Inflammatory macrophage treated with lipopolysaccharide for 4 hours (primary cell): ENCODE data around the gene ERCC1.
A peak's percentile ranks its signal among the peaks of the same experiment; 100 is the strongest.
"Not testable (repeated sequence)": the region's sequence is repeated elsewhere in the genome, so short reads cannot be mapped to it uniquely, and the experiment has no call there.

Experiments
- DNase-seq: peaks from one replicate; pipeline ENCODE4 v3.0.0-alpha.2; 2020

Gene ERCC1

DNA sequence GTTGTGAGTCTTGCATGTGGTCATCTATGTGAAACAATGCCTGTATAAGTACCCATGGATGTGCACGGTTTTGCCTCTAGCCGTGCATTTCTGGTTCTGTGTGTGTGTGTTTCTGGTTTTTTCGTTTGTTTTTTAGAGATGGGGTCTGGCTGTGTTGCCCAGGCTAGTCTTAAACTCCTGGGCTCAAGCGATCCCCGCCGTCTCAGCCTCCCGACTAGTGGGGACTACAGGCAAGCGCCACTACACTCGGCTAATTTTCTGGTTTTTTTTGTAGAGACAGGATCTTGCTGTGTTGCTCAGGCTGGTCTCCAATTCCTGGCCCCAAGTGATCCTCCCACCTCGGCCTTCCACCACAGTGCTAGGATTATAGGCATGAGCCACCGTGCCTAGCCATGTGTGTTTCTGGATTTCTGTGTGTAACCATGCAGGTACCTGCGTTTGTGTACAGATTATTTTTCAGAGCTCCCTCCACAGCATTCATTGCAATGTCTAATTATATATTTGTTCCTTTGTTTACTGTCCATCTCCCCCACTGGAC is 28.2 kb upstream of the ERCC1 start:
- no peak for DNase-seq

DNA sequence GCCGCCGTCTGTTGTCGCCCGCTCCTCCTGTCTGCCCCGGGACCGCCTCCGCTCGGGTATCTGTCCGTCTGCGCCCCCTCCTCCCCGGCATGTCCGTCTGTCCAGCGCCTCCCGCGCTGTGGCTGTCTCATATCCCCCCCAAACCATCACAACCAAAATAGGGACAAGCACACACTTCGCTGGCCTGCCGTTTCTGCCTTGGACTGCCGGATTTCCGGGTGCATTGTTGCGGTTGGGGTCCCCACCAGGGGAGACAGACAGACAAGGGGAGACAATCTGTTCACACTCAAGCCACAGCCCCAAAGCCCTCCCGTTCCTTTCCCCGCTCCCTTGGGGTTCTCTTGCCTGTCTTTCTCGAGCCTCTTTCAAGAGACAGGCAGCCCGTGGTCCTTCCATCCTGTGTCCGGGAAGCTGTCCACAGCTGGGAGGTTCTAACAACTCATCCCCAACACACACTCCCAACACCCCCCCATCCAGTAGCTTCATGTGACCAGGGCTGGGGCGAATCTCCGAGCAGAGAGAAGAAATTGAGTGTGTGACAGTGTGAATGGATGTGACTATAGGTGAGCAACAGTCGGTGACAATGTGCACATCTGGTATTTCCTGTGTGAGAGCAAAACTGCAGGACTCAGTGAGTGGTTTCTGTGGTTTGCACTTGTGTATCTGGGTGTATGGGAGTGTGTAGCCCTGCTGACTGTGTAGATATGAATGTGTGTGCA is 27.6 kb upstream of the ERCC1 start:
- DNase-seq: no peak

DNA sequence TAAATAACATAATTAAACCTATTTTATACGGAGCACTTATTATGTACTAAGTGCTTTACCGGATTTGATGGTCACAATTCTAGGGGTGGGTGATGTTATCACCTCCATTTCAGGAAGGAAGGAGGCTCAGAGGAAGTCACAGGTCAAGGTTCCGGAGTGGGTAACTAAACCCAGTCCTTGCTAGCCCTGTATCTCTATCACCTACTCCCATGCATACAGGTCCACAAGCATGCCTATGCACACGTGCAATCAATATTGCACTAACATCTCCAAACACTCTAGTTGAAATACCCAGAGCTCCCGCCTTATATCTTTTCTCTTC is 26.3 kb upstream of the ERCC1 start:
- DNase-seq: no peak

DNA sequence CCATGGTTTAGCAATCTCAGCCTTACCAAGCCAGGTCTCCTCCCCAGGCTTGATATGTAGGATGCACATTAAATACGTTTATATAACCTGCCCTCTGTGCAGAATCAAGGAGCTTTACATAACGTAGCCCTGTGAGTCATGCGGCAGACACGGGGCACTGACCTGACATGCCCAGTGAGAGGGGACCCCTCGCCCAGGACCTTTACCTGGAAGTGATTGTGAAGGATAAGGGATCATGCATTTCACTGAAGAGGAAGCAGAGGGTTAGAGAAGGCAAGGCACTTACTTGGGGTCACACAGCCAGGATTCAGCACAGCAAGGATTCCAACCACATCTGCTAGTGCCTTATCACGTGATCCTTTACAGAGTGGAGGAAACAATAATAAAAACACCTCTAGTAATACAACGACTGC is 25.2 kb upstream of the ERCC1 start:
- no peak for DNase-seq

DNA sequence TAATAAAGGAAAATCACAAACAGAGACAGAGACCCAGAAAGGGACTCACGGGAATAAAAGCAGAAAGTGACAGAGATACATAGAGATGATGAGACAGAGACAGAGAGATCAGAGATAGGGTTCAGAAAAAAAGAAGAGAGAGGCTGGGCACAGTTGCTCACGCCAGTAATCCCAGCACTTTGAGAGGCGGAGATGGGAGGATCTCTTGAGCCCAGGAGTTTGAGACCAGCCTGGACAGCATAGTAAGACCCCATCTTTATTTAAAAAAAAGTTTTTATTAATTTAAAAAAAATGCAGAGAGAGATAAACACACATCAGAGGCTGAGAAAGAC is 24.7 kb upstream of the ERCC1 start:
- no peak for DNase-seq

DNA sequence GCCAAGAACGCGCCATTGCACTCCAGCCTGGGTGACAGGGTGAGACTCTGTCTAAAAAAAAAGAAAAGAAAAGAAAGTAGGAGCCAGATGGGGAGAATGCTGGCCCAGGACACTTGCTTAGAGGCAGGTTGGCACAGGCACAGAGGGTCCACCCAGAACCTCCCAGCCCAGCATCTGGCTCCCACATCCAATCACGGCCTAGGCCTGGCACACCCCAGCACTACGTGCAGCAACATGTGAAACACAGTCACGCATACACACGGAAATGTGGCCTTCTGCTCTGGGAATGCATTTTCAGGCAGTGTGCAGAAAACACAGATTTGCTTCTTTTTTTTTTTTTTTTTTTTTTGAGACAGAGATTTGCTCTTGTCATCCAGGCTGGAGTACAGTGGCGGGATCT is 23.2 kb upstream of the ERCC1 start:
- DNase-seq: no peak

DNA sequence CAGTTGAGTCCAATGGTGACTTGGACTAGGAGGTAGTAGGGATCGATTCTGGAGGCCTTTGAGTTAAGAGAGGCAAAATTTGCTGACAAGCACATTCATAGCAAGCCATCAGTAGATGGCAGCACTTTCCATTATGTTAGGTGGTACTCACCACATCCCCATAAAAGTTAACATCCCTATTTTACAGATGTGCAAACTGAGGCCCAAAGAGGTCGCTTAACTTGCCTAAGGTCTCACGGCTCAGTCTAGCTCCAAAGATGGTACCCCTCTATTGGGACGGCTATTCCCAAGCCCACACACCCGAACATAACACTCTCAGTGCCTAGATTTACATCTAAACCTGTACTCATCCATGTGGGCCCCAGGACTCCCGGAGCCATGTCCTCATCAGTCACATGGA is 22.6 kb upstream of the ERCC1 start:
- peak; percentile 61 for DNase-seq

DNA sequence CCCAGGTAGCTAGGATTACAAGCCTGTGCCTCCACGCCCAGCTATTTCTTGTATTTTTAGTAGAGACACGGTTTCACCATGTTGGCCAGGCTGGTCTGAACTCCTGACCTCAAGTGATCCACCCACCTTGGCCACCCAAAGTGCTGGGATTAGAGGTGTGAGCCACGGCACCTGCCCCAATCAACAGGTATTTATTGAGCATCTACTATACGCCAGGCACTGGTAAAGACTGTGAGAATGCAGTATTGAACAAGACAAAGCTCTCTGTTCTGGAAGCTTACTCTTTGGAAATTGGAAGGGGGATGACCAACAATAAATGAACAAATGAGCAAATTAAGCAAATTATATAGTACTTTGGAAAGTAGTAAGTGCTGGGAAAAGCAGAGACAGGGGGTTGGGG is 21.4 kb upstream of the ERCC1 start:
- no peak for DNase-seq

DNA sequence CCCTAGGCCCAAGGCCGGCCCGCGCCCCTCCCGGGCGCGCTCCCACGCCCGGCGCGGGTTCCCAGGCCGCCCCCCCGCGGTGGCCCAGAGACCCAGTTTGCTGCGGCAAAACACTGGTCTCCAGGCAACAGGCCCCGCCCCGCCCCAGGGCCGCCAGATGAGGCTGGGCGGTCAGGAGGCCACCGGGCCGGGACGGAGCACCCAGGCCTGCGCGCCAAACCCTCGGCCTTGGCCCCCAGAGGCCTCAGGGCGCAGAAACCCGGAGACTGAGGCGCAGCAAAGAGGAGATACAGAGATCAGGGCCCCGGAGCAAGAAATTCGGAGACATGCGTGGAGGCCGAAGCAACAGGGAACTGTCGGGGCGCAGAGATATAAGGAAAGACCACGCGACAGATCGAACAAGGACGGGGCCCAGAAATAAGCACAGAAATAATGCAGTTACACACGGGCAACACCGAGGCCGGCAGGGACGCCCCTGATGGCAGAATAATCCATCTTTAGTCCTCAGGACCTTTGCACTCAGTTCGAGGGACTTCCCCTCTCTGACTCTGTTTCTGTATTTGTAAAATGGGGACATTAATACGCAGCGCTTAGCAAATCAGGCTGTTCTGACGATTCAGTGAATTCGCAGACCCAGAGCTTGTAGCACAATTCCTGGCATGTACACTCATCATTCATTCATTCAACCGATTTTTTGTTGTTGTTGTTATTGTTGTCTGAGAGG is 20.8 kb upstream of the ERCC1 start:
- peak; percentile 85 for DNase-seq

DNA sequence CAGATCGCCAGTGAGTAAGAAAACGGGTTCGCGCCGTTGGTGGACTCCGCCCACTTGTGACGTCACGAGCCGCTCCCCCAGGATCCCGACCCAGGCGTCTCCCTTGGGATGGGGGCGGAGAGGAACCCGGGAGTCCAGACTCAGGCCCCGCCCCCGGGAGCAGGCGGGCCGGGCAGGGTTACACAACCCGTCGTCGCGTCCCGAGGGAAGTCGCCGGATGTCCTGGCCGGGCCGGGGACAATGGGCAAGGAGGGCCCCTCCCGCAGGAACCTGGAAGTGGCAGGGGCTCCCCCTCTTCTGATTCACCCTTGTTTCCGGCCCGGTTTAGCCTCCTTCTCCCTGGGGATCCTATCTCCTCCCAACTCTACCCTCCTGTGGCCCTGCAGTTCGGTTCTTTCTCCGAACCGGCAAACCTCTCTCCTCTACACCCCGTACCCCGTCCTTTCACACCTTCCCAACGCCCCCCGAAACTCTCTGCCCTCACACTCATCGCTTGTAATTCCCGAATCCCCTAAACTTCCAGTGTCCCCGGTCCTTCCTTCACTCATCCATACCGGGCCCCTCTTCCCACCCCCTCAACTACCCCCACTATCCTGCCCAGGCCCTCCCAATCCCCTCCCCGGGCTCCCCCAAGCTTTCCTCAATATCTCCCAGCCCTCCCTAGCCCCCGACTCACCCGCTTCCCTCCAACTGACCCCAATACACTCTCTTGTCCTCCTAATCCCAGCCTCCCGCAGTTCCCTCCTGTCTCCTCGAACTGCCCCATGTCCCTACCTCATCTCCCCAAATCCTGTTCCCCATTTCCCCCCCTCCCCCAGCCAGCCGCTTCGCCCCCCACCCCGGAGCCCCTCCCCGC is 20.0 kb upstream of the ERCC1 start:
- DNase-seq: peak; percentile 80

DNA sequence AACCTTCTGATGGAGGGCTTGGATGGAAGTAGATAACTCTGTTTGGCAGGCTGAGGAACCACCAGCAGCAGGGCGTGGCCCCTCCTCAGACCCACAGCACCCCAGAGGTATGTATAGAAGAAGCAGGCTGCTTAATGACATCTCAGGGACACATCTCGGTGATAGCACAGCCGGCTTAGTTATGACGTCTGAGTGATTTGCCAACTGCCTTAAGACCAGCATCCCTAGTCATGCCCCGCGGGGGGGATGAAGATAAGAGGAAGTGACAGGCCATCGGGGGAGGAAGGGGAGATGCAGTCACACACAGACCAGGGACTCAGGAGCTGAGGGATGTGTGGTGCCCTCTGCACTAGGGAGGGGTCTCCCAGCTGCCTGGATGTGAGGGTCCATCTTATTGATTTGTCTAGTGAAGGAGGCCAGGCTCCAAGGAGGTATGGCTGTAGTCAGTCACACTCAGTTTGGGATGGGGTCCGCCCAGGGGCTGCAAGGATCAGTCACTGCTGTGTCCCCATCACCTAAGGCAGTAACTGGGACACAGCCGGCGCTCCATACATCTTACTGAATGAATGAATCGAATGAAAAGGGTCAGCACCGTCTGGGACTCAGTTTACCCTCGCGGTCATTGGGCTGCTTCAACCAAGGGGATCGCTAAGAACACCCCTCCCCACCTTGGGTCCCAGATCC is 19.2 kb upstream of the ERCC1 start:
- DNase-seq: peak; percentile 96

DNA sequence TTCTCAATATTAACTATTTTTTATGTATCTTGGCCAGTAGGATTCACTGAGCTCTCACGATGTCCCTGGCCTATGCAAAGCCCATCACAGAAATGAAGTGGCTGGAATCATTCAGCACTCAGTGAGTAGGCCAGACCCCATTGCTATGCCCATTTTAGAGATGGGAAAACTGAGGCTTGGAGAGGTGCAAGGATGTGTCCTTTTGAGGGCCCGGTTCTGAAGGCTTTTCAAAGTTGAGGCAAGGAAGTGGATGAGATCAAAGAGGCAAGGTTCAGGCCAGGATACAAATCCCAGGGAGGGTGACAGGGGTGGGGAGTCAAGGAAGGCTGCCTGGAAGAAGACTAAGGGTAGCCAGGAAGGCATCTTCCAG is 18.7 kb upstream of the ERCC1 start:
- no peak for DNase-seq

DNA sequence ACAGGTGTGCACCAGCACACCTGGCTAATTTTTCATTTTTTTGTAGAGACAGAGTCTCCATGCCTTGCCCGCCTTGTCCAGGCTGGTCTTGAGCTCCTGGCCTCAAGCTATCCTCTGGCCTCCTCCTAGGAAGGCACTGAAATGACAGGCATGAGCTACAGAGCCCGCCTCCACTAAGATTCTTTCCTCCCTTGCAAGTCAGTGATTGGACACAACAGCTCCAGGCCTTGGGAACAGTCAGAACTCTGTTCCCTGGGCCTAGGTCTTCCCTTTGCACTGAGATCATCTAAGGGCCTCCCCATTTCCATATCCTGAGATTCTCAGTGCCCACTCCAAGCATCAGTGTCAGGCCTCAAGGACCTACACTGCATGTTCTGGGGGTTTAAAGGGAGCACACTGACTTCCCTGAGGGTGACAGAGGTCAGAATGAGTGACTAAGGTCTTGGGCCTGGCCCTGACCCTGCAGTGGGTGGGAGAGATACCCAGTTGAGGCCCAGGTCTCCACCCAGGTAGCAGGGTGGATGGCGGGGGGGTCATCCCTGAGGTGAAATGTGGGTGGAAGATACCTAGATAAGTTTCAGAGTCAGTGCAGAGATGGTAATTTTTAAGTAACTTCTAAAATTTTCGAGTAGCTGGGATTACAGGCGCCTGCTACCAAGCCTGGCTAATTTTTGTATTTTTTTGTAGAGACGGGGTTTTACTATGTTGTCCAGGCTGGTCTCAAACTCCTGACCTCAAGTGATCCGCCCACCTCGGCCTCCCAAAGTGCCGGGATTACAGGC is 17.3 kb upstream of the ERCC1 start:
- DNase-seq: no peak

DNA sequence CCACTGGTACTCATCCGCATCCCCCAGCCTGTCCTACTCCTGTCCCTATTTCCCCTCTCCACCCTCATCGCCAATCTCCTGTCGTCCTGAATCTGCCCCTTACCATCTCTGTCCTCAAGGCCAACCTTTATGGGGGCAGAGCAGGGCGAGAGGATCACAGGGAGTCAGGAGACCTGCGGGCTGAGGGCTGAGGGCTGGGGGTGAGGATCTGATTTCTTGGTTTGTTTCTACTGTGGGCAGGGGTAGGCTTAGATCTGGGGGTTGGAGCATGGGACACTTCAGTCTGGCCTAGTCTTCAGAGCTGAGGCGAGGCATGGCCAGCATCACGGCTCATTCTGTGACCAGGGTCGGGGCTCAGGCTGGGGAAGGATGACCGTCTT is 16.5 kb upstream of the ERCC1 start:
- no peak for DNase-seq

DNA sequence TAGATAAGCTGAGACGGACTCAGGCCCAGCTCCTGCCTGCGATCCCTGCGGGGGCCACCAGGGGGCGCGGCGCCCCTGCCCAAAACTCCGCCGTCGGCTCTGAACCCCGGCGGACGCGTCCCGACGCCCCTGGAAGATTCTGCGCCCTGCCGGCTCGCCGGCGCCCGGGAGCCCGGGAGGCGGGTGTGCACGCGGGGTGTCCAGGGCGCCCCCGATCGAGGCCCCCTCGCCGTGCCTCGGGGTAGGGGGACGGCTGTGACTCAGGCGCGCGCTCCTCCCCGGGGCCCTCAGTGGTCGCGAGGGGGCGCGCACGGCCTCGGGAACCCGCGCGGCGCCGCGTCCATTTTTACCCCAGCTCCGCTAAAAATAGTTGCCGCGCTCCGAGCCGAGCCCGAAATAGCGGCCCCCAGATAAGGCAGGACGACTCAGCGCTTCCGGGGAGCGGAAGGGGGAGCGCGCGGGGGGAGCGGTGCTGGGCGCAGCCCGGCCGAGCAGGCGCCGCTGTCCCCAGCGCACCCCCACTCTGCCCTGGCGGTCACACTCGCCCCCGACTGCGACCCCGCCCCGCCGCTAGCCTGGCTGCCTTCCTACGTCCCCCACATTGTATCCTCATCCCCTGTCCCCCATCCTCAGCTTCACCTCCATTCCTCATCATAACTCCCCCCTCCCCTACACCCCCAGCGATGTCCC is 16.0 kb upstream of the ERCC1 start:
- DNase-seq: peak; percentile 66

DNA sequence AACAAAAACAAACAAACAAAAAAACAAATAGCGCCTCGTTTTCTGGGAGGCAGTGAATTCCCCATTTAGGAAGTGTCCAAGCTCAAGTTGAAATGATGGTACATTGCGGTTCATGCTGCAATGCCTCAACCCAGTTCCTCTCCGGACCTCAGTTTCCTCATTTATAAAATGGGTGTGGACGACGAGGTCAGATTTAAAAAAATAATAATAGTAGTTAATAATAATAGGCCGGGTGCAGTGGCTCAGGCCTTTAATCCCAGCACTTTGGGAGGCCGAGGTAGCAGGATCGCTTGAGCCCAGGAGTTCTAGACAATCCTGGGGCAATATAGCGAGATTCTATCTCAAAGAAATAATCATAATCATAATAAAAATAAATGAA is 15.5 kb upstream of the ERCC1 start:
- DNase-seq: peak; percentile 75

DNA sequence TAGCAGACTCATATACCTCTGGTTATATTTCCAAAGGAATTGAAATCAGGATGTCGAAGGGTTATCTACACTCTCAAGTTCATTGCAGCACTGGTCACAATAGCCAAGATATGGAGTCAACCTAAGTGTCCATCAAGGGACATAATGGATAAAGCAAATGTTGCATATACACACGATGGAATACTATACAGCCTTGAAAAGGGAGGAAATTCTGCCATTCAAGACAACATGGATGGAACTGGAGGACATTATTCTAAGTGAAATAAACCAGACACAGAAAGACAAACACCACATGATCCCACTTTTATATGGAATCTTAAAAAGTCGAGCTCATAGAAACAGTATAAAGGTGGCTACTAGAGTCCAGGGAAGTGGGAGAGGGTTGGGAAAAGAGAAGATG is 13.6 kb upstream of the ERCC1 start:
- DNase-seq: no peak

DNA sequence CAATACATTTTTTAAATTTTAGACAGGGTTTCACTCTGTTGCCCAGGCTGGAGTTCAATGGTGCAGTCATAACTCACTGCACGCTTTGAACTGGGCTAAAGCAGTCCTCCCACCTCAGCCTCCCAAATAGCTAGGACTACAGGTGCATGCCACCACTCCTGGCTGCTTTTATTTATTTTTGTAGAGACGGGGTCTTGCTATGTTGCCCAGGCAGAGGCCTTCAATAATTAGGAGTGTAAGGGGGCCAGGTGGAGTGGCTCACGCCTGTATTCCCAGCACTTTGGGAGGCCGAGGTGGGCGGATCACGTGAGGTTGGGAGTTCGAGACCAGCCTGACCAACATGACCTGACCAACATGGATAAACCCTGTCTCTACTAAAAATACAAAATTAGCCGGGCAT is 8.8 kb upstream of the ERCC1 start:
- DNase-seq: not testable (repeated sequence)

DNA sequence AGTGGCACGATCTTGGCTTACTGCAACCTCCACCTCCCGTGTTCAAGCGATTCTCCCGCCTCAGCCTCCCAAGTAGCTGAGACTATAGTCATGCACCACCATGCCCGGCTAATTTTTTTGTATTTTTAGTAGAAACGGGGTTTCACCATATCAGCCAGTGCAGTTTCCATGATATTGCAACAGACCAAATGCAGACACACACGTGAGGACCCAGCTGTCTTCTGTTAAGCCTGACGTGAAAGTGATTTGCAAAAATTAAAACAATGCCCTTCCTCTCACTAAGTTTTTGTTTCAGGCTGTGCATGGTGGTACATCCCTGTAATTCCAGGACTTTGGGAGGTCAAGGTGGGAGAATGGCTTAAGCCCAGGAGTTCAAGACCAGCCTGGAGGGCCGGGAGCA is 7.3 kb upstream of the ERCC1 start:
- DNase-seq: peak; percentile 67

DNA sequence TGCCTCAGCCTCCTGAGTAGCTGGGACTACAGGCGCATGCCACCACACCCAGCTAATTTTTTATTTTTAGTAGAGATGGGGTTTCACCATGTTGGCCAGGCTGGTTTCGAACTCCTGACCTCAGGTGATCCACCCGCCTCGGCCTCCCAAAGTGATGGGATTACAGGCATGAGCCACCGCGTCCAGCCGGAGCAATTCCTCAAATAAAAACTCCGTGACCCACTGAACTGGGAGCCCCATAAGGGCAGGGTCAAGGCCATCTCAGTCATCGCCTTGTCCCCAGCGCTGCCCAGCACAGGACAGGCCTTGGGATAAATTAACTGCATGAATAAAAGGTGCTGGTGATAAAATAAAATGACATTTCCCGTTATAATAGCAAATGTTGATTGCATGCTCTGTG is 6.2 kb upstream of the ERCC1 start:
- DNase-seq: not testable (repeated sequence)

DNA sequence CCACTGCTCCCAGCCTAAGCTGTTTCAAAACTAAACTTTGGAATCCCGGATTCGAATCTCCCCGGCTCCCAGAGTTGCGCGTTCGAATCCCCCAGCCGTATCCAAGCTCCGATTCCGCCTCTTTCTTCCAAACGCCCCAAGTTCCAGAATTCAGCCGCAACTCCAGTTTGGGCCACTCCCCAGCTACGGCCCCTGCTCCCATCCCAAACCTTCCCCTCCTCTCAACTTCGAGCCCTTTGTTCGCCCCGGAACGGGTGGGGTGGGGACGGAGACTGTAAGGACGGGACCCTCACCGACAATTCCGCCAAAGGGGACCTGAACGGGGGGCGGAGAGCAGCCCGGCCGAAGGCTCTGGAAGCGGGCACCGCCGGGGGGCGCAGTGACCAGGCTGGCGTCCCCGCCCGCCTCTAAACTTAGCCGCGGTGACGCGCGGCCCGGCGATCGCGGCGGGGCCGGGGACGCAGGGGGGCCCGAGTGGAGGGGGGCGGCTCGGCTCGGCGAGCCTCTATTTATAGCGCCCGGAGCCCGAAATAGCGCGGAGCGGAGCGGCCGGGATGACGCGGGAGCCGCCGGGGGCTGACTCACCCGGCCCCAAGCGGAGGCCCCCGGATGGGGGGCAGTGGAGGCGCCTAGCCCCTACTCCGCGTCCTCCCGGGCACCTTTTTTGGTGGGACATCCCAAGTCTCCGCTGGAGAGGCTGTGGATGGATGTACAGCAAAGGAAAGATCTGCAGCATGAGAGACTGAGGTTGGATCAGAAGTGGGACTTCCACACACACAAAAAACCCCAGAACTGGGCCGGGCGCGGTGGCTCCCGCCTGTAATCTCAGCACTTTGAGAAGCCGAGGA is 4.9 kb upstream of the ERCC1 start:
- DNase-seq: no peak
